ENCODE results near the gene PTPRQ. TPM values are rescaled to one million over a fixed set of nuclear protein-coding genes. Genes with fewer than 3 reads are reported as not detected.
A peak's percentile ranks its signal among the peaks of the same experiment; 100 is the strongest.

The PTPRQ gene
- total RNA-seq, 1 experiment from 2014 or later = not detected

GRCh38 chr12:80707830-80708258 is 263.8 kb downstream of the PTPRQ start:
- no peak for DNase-seq
- no TSS peak for BruUV-seq (replicated peaks)
- Mint-ChIP-seq H3K9me3 (ENCODE audit: low read depth, unreplicated experiment) (no peaks in the 10 kb centered on the region), H3K27ac (ENCODE audit: unreplicated experiment) (no peak overlapping the region), H3K4me1 (ENCODE audit: low read depth, unreplicated experiment) (peaks cover 10% of the 10 kb centered on the region), H3K27me3 (ENCODE audit: unreplicated experiment) (no peaks in the 10 kb centered on the region), H3K36me3 (ENCODE audit: insufficient read depth, unreplicated experiment) (peaks cover 5% of the 10 kb centered on the region), H3K4me3 (ENCODE audit: low read depth, unreplicated experiment) (no peak overlapping the region)
- CTCF ChIA-PET = no interaction called here
- TF ChIP-seq CTCF (IDR thresholded peaks at IDR 0.05; ENCODE audit: unreplicated experiment) = no peak
- intact Hi-C loops (cut with micrococcal nuclease; ENCODE audit: unreplicated experiment) = no loop called here

GRCh38 chr12:80708259-80708974 is 264.4 kb downstream of the PTPRQ start:
- H3K4me3 Mint-ChIP-seq (ENCODE audit: low read depth, unreplicated experiment) = no peak overlapping the region
- H3K4me1 Mint-ChIP-seq (ENCODE audit: low read depth, unreplicated experiment) = peaks cover 4% of the 10 kb centered on the region
- H3K27me3 Mint-ChIP-seq (ENCODE audit: unreplicated experiment) = no peaks in the 10 kb centered on the region
- no peaks in the 10 kb centered on the region for H3K9me3 Mint-ChIP-seq (ENCODE audit: low read depth, unreplicated experiment)
- no peak for TF ChIP-seq CTCF (IDR thresholded peaks at IDR 0.05; ENCODE audit: unreplicated experiment)
- H3K27ac Mint-ChIP-seq (ENCODE audit: unreplicated experiment) = no peak overlapping the region
- H3K36me3 Mint-ChIP-seq (ENCODE audit: insufficient read depth, unreplicated experiment) = peaks cover 5% of the 10 kb centered on the region
- BruUV-seq (replicated peaks) = no TSS peak
- CTCF ChIA-PET = no interaction called here
- intact Hi-C loops (cut with micrococcal nuclease; ENCODE audit: unreplicated experiment) = no loop called here
- no peak for DNase-seq

GRCh38 chr12:80708975-80709328 is 264.9 kb downstream of the PTPRQ start:
- no peak for DNase-seq
- TF ChIP-seq CTCF (IDR thresholded peaks at IDR 0.05; ENCODE audit: unreplicated experiment) = no peak
- no TSS peak for BruUV-seq (replicated peaks)
- intact Hi-C loops (cut with micrococcal nuclease; ENCODE audit: unreplicated experiment) = no loop called here
- Mint-ChIP-seq H3K4me3 (ENCODE audit: low read depth, unreplicated experiment) (no peak overlapping the region), H3K27me3 (ENCODE audit: unreplicated experiment) (no peaks in the 10 kb centered on the region), H3K9me3 (ENCODE audit: low read depth, unreplicated experiment) (no peaks in the 10 kb centered on the region), H3K27ac (ENCODE audit: unreplicated experiment) (no peak overlapping the region), H3K36me3 (ENCODE audit: insufficient read depth, unreplicated experiment) (peaks cover 5% of the 10 kb centered on the region), H3K4me1 (ENCODE audit: low read depth, unreplicated experiment) (no peaks in the 10 kb centered on the region)
- CTCF ChIA-PET = no interaction called here

- CTCF ChIA-PET = no interaction called here
- H3K4me3 Mint-ChIP-seq (ENCODE audit: low read depth, unreplicated experiment) = no peak overlapping the region
- no peaks in the 10 kb centered on the region for H3K9me3 Mint-ChIP-seq (ENCODE audit: low read depth, unreplicated experiment)
- H3K4me1 Mint-ChIP-seq (ENCODE audit: low read depth, unreplicated experiment) = no peaks in the 10 kb centered on the region
- H3K27ac Mint-ChIP-seq (ENCODE audit: unreplicated experiment) = no peak overlapping the region
- peaks cover 5% of the 10 kb centered on the region for H3K36me3 Mint-ChIP-seq (ENCODE audit: insufficient read depth, unreplicated experiment)
- TF ChIP-seq CTCF (IDR thresholded peaks at IDR 0.05; ENCODE audit: unreplicated experiment) = peak; percentile 37
- no TSS peak for BruUV-seq (replicated peaks)
- intact Hi-C loops (cut with micrococcal nuclease; ENCODE audit: unreplicated experiment) = no loop called here
- DNase-seq = no peak
- no peaks in the 10 kb centered on the region for H3K27me3 Mint-ChIP-seq (ENCODE audit: unreplicated experiment)
Observed at GRCh38 chr12:80709811-80710726, 266.0 kb downstream of the PTPRQ start.
